Measurements from ENCODE around the gene CA6.

Gene CA6

DNA sequence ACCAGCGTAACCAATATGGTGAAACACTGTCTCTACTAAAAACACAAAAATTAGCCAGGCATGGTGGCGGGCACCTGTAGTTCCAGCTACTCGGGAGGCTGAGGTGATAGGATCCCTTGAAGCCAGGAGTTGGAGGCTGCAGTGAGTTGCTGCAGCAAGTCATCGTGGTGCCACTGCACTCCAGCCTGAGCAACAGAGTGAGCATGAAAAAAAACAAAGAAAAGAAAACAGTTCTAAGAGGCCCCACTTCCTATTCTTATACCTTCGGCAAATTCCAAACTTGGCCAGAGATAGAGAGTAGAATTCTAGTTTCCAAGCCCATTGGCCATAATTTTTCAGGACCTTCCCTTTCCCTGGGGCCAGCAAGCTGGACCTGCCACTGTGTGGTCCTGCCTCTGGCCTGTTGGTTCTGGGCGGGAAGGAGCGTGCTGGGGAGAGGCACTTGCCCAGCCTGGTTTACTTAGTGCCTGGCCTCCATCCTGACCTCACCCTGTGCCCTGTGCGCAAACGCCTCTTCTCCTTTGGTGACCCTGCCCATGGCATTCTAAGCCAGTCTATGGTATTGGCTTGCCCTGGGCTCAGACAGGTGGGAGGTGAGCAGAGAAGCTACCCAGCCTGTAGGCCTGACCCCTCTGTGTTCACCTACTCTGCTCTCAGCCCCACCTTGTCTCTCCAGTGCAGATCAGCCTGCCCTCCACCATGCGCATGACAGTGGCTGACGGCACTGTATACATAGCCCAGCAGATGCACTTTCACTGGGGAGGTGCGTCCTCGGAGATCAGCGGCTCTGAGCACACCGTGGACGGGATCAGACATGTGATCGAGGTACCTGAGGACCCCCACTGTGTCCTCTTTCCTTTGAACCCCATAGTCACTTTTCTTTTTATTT, 11.0 kb downstream of the CA6 start:
- TF ChIP-seq, protein P1, sequence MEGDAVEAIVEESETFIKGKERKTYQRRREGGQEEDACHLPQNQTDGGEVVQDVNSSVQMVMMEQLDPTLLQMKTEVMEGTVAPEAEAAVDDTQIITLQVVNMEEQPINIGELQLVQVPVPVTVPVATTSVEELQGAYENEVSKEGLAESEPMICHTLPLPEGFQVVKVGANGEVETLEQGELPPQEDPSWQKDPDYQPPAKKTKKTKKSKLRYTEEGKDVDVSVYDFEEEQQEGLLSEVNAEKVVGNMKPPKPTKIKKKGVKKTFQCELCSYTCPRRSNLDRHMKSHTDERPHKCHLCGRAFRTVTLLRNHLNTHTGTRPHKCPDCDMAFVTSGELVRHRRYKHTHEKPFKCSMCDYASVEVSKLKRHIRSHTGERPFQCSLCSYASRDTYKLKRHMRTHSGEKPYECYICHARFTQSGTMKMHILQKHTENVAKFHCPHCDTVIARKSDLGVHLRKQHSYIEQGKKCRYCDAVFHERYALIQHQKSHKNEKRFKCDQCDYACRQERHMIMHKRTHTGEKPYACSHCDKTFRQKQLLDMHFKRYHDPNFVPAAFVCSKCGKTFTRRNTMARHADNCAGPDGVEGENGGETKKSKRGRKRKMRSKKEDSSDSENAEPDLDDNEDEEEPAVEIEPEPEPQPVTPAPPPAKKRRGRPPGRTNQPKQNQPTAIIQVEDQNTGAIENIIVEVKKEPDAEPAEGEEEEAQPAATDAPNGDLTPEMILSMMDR (IDR thresholded peaks at IDR 0.05) = no peak

DNA sequence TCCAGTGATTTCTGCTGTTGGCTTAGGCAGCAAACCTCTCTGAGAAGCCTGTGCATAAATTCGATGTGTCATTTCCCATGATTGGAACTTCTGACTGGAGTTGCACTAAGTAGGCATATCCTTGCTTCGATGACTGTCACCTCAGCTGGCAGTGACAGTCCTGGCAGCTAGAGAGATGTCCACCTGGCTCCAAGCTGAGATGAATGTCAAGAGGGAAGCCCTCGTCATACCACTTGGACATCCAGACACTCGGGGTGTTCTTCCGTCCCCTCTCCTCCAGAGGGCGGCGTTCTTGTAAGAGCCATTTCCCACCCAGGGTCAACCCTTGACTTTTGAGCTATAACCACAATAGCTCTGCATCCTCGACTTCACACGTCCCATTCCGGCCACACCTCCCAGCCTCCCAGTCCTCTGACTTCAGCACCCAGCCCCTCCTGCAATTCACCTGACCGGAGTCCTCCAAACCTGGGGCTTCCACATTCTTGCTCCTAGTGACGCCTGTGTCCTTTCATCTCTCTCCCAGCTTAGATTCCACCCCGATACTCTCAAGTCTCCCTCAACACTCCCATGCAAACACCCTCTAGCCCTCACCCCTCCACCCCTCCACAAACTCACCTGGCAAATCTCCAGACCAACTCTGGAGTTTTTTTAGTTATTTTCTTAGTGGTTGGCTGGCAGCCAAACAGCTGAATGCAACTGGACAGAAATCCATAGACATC, 17.3 kb downstream of the CA6 start:
- TF ChIP-seq, protein P1 (IDR thresholded peaks at IDR 0.05) = peak; percentile 43; the same call in 1 of the 2 replicates

DNA sequence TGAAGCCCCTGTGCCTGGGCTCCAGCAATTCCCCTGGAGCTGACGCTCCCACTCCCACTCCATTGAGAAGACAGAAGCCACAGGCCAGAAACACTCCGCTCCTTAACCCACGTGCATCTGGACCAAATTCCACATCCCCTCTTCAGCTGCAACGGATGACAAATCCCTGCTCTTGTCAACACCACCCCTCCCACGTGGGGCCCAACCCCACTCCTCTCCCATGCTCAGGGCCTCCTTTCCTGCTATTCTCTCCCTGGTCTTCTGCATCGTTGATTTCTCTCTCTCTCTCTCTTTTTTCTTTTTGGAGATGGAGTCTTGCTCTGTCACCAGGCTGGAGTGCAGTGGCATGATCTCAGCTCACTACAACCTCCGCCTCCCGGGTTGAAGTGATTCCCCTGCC, 18.3 kb downstream of the CA6 start:
- TF ChIP-seq, protein P1 (IDR thresholded peaks at IDR 0.05) = no peak

DNA sequence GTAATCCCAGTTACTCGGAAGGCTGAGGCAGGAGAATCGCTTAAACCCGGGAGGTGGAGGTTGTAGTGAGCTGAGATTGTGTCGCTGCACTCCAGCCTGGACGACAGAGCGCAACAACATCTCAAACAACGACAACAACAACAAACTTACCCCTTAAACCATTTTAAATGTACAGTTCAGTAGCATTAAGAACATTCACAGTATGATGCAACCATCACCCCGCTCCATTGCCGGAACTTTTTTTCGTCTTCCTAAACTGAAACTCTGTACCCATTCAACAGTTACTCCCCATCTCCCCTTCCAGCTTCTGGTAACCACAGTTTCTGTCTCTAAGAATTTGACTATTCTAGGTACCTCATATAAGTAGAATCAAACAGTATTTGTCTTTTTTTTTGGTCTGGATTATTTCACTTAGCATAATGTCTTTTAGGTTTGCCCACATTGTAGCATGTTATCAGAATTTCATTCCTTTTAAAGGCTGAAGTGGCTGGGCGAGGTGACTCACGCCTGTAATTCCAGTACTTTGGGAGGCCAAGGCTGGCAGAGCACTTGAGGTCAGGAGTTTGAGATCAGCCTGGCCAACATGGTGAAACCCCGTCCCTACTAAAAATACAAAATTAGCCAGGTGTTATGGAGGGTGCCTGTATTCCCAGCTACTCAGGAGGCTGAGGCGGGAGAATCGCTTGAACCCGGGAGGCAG, 19.6 kb downstream of the CA6 start:
- TF ChIP-seq, protein P1 (IDR thresholded peaks at IDR 0.05) = no peak

DNA sequence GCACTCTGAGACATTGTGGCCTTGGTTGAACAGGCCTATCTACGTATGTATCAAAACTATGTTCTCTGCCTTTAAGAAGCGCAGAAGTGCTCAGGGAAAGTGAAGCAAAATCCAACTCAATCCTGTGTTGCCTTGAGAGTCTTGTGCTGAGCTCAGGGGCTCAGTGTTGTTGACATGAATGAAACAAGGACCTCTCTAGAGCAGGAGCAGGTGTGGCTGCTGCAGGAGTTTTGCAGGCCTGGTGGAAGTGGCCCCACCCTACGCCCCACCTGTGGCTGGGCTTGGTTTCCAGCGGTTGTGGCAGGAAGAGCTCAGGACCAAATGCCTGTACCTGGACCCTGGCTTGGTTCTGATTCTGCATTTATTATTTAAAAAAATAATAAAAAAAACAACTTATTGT, 20.9 kb downstream of the CA6 start:
- TF ChIP-seq, protein P1 (IDR thresholded peaks at IDR 0.05) = no peak

DNA sequence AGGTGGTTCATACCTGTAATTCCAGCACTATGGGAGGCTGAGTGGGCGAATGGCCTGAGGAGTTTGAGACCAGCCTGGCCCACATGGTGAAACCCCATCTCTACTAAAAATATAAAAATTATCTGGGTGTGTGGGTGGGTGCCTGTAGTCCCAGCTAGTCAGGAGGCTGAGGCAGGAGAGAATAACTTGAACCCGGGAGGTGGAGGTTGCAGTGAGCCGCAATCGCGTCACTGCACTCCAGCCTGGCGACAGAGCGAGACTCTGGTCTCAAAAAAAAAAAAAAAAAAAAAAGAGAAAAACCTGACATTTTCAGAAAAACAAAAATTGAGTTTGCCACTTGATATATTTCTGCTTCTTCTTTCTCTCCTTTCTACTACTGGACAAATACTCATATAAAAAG, 24.3 kb downstream of the CA6 start:
- TF ChIP-seq, protein P1 (IDR thresholded peaks at IDR 0.05) = no peak

DNA sequence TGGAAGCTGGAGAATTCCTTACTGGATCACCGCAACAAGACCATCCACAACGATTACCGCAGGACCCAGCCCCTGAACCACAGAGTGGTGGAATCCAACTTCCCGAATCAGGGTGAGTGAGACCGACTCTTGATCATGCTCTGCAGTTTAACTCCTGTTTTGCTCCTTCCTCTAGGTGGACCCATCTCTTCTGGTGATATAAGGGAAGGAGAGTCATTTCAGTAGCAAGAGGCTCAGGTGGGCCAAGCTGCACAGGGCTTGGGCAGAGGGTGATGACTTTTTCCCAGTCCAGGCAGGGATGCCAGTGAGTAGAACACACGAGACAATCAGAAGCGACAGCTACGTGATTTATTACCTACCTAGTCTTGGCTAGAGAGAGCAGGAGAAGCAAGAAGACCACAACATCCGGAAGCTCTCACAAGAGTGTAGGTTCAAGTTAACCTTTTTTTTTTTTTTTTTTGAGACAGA, 25.2 kb downstream of the CA6 start:
- TF ChIP-seq, protein P1 (IDR thresholded peaks at IDR 0.05) = no peak
